HepG2 (cell line): Measurements from ENCODE around the gene HOXB2. TPM values are rescaled to one million over a fixed set of nuclear protein-coding genes. Genes with fewer than 3 reads are reported as not detected.

Experiments
- ATAC-seq: fragments of 200-7000 bp; cut with Tn5 transposase; 3 replicates; pipeline ENCODE4 v1.9.1; 2020; ENCODE audit warnings: mild to moderate bottlenecking, moderate library complexity
- BruUV-seq: library from RNA; stranded (reverse); fragments of 400-500 nt; replicated peaks from 2 replicates; lab custom pipeline; 2021; lab: Mats Ljungman, UMichigan
- CTCF ChIA-PET: fragments of 300-600 bp; formaldehyde crosslinking; extraction: SDS; loops from one replicate; lab custom pipeline; 2021; ENCODE audit warnings: low total read pairs, inconsistent platforms, low intra/inter-chr PET ratio; lab: Yijun Ruan, JAX
- POLR2A ChIA-PET: fragments of 350-600 bp; sonication (Branson Sonifier 250); formaldehyde crosslinking; loops from one replicate; lab custom pipeline; 2020; ENCODE audit warnings: antibody characterized with exemption, inconsistent platforms; lab: Yijun Ruan, JAX
- DNase-seq: peaks from one replicate; pipeline ENCODE4 v3.0.0-alpha.2; 2015; ENCODE audit warnings: low spot score
- FAIRE-seq: peaks from 3 replicates; lab custom pipeline; 2011; peaks lifted over from hg19 to GRCh38; lab: Jason Lieb, UNC
- H2AFZ ChIP-seq: one replicate; pipeline ENCODE4 v1.6.1; 2011; ENCODE audit warnings: low read length, inconsistent platforms
- H3K27ac ChIP-seq: fragments of 300-600 bp; 3 replicates; pipeline ENCODE4 v1.8.0; 2011; ENCODE audit warnings: mixed run types, mild to moderate bottlenecking, mixed read lengths, low read length, inconsistent platforms; ENCODE audit not compliant: insufficient read depth; ENCODE audit errors: extremely low read length
- H3K27me3 ChIP-seq, 2 experiments: fragments of 200-600 bp in 1 of 2; 2 replicates in 1 of 2; 3 replicates in 1 of 2; pipeline versions ENCODE4 v1.6.0 to v1.8.0; 2011; ENCODE audit warnings: low read length in 2 of 2, mild to moderate bottlenecking in 2 of 2, moderate library complexity in 2 of 2, inconsistent platforms in 1 of 2; ENCODE audit not compliant: insufficient read depth in 2 of 2, control insufficient read depth in 1 of 2
- H3K36me3 ChIP-seq, 2 experiments: fragments of 200-600 bp in 1 of 2; replicated peaks in 1 of 2; 2 replicates in 1 of 2; 3 replicates in 1 of 2; pipeline versions ENCODE4 v1.5.1 to v1.8.0; 2011; ENCODE audit warnings: low read length in 2 of 2, inconsistent platforms in 1 of 2; ENCODE audit not compliant: insufficient read depth in 2 of 2, control insufficient read depth in 1 of 2
- H3K4me1 ChIP-seq: 2 replicates; pipeline ENCODE4 v1.5.1; 2012; ENCODE audit warnings: low read length, inconsistent platforms; ENCODE audit not compliant: insufficient read depth
- H3K4me2 ChIP-seq: 2 replicates; pipeline ENCODE4 v1.6.0; 2011; ENCODE audit warnings: low read depth, low read length, inconsistent platforms
- H3K4me3 ChIP-seq, 3 experiments: fragments of 200-600 bp in 1 of 3; sonication (generic), shearing (Covaris generic) in 1 of 3; replicated peaks in 1 of 3; 2 replicates each; pipeline ENCODE4 v1.5.1; 2011 to 2016; ENCODE audit warnings: low read length in 3 of 3, inconsistent platforms in 2 of 3, low read depth in 2 of 3, mild to moderate bottlenecking in 2 of 3, control low read depth in 1 of 3, mixed read lengths in 1 of 3; ENCODE audit not compliant: insufficient read depth in 1 of 3
- H3K79me2 ChIP-seq: one replicate; pipeline ENCODE4 v1.6.1; 2011; ENCODE audit warnings: low read length, inconsistent platforms; ENCODE audit not compliant: insufficient read depth
- H3K9ac ChIP-seq: 2 replicates; pipeline ENCODE4 v1.6.0; 2011; ENCODE audit warnings: mild to moderate bottlenecking, low read depth, low read length, inconsistent platforms; ENCODE audit not compliant: insufficient read depth
- H3K9me3 ChIP-seq: 2 replicates; pipeline ENCODE4 v1.5.1; 2012; ENCODE audit warnings: mild to moderate bottlenecking, low read length
- H4K20me1 ChIP-seq: 2 replicates; pipeline ENCODE4 v1.6.0; 2011; ENCODE audit warnings: inconsistent platforms, mild to moderate bottlenecking, low read length, moderate library complexity; ENCODE audit not compliant: insufficient read depth
- CBFB ChIP-seq: sonication (generic); formaldehyde crosslinking; IDR thresholded peaks from 2 replicates; pipeline ENCODE4 v1.4.0; 2020; ENCODE audit warnings: missing genetic modification reagents
- JDP2 ChIP-seq: sonication (generic); formaldehyde crosslinking; IDR thresholded peaks from 2 replicates; pipeline ENCODE4 v1.8.1; 2022; ENCODE audit warnings: missing genetic modification reagents, borderline replicate concordance
- RERE ChIP-seq: IDR thresholded peaks from 2 replicates; pipeline ENCODE4 v1.6.1; 2016; ENCODE audit warnings: low read depth, missing genetic modification reagents, missing compliant biosample characterization
- SIX4 ChIP-seq: sonication (generic); formaldehyde crosslinking; IDR thresholded peaks from 2 replicates; pipeline ENCODE4 v1.4.0; 2020; ENCODE audit warnings: missing genetic modification reagents
- ZBTB4 ChIP-seq: sonication (generic); formaldehyde crosslinking; IDR thresholded peaks from 2 replicates; pipeline ENCODE4 v1.4.0; 2020; ENCODE audit warnings: missing genetic modification reagents, mild to moderate bottlenecking, borderline replicate concordance
- ZKSCAN5 ChIP-seq: sonication (generic); formaldehyde crosslinking; IDR thresholded peaks from 2 replicates; pipeline ENCODE4 v1.5.1; 2020; ENCODE audit warnings: mild to moderate bottlenecking, missing genetic modification reagents
- ZNF331 ChIP-seq: sonication (generic); formaldehyde crosslinking; IDR thresholded peaks from 2 replicates; pipeline ENCODE4 v1.4.0; 2020; ENCODE audit warnings: missing genetic modification reagents
- ZNF33A ChIP-seq: sonication (generic); formaldehyde crosslinking; IDR thresholded peaks from 2 replicates; pipeline ENCODE4 v1.5.1; 2020; ENCODE audit warnings: missing genetic modification reagents, mild to moderate bottlenecking, moderate library complexity, borderline replicate concordance
- ZNF501 ChIP-seq: sonication (generic); formaldehyde crosslinking; IDR thresholded peaks from 2 replicates; pipeline ENCODE4 v1.5.1; 2020; ENCODE audit warnings: mild to moderate bottlenecking, moderate library complexity, missing genetic modification reagents
- WGBS: methylation state at CpG from one replicate; pipeline ENCODE4 v1.1.6; 2017; ENCODE audit warnings: low lambda C conversion rate; 5-methylcytosine and 5-hydroxymethylcytosine counted together
- in situ Hi-C: cut with HindIII; loops from 2 replicates; pipeline ENCODE4 v1.10.0; 2017; ENCODE audit warnings: low pct_unique_long_range_greater_than_20kb; ENCODE audit not compliant: extremely low pct_ligation_motif_present
- intact Hi-C: fragments of 100-400 bp; cut with micrococcal nuclease; formaldehyde crosslinking; loops from one replicate; pipeline ENCODE4 v1.10.0; 2022; ENCODE audit not compliant: unreplicated experiment
- polyA plus RNA-seq, 8 experiments: library from polyadenylated mRNA; depleted of rRNA in 3 of 8; stranded (reverse) in 7 of 8; unstranded in 1 of 8; fragments of >200 nt; fragmentation: Illumina TruSeq in 4 of 8; extraction: Trizol in 4 of 8; gene quantifications; 2 replicates each; pipeline versions ENCODE4 v1.2.1 to v1.2.3, GENCODE V29; 2011 to 2016; ENCODE audit warnings: low read depth in 4 of 8, missing spikeins in 1 of 8, mixed read lengths in 1 of 8; ENCODE audit not compliant: insufficient read depth in 1 of 8
- total RNA-seq, 5 experiments: library from RNA; depleted of rRNA; stranded (reverse); fragments of >200 nt; fragmentation: Illumina TruSeq; extraction: Trizol; gene quantifications; 2 replicates each; pipeline ENCODE4 v1.2.3, GENCODE V29; 2016; ENCODE audit warnings: low read depth in 1 of 5

HOXB2 gene
- total and polyA plus RNA-seq, 2 of the 13 experiments (the other 11 are each of a cell fraction or from before 2014, with no cell fraction given) = not detected

GRCh38 chr17:48543854-48544348 lies 1.0 kb downstream of the HOXB2 start:
- no peak overlapping the region for H3K9ac ChIP-seq
- no peaks in the 10 kb centered on the region for H4K20me1 ChIP-seq
- no peak overlapping the region for H3K4me3 ChIP-seq
- no peak overlapping the region for H2AFZ ChIP-seq
- no peaks in the 10 kb centered on the region for H3K4me1 ChIP-seq
- H3K79me2 ChIP-seq = no peaks in the 10 kb centered on the region
- no TSS peak for BruUV-seq
- ATAC-seq (no peak), FAIRE-seq (no peak), DNase-seq (no peak)
- H3K27me3 ChIP-seq = peaks cover 8 to 97% of the 10 kb centered on the region in 2 experiments
- in situ Hi-C loops = no loop called here
- no peaks in the 10 kb centered on the region for H3K9me3 ChIP-seq
- CTCF ChIA-PET = no interaction called here
- no peak overlapping the region for H3K4me2 ChIP-seq
- intact Hi-C loops = no loop called here
- no peak for TF ChIP-seq ZKSCAN5 (CRISPR knock-in tag)
- TF ChIP-seq JDP2 (CRISPR knock-in tag) = no peak
- no peak for TF ChIP-seq ZBTB4
- TF ChIP-seq RERE (CRISPR knock-in tag) = no peak
- TF ChIP-seq CBFB (CRISPR knock-in tag) = no peak
- TF ChIP-seq SIX4 (CRISPR knock-in tag) = no peak
- no peak for TF ChIP-seq ZNF331 (CRISPR knock-in tag)
- no peak for TF ChIP-seq ZNF501 (CRISPR knock-in tag)
- no peak for TF ChIP-seq ZNF33A (CRISPR knock-in tag)
- POLR2A ChIA-PET = no interaction called here
- H3K27ac ChIP-seq = no peak overlapping the region
- WGBS = 32% methylated on average over 20 of the region's 20 CpGs
- no peaks in the 10 kb centered on the region for H3K36me3 ChIP-seq
